ENCODE measurements around the gene KIF1B.

DNA sequence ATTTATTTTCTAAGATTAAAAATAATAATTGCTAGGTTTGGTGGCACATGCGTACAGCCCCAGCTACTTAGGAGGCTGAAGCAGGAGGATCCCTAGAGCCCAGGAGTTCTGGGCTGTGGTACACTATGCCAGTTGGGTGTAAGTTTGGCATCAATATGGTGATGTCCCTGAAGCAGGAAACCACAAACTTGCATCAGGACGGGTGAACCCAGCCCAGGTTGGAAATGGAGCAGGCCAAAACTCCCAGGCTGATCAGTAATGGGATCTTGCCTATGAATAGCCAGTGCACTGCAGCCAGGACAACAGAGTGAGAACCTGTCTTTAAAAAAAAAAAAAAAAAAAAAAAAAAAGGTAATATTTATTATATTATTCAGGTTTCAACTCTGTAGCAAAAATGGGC, 96.1 kb downstream of the KIF1B start:
- TF ChIP-seq, protein P1, sequence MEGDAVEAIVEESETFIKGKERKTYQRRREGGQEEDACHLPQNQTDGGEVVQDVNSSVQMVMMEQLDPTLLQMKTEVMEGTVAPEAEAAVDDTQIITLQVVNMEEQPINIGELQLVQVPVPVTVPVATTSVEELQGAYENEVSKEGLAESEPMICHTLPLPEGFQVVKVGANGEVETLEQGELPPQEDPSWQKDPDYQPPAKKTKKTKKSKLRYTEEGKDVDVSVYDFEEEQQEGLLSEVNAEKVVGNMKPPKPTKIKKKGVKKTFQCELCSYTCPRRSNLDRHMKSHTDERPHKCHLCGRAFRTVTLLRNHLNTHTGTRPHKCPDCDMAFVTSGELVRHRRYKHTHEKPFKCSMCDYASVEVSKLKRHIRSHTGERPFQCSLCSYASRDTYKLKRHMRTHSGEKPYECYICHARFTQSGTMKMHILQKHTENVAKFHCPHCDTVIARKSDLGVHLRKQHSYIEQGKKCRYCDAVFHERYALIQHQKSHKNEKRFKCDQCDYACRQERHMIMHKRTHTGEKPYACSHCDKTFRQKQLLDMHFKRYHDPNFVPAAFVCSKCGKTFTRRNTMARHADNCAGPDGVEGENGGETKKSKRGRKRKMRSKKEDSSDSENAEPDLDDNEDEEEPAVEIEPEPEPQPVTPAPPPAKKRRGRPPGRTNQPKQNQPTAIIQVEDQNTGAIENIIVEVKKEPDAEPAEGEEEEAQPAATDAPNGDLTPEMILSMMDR (conservative IDR thresholded peaks at IDR 0.05) = no peak
- no peak for TF ChIP-seq EZH2 (IDR thresholded peaks at IDR 0.05; ENCODE audit: low read depth)
